ENCODE measurements around the gene GPR107. TPM values are rescaled to one million over a fixed set of nuclear protein-coding genes. Genes with fewer than 3 reads are reported as not detected.

The GPR107 gene
- polyA plus RNA-seq, 4 donors, result 2.7 to 37.1 (median 12.8) TPM

DNA sequence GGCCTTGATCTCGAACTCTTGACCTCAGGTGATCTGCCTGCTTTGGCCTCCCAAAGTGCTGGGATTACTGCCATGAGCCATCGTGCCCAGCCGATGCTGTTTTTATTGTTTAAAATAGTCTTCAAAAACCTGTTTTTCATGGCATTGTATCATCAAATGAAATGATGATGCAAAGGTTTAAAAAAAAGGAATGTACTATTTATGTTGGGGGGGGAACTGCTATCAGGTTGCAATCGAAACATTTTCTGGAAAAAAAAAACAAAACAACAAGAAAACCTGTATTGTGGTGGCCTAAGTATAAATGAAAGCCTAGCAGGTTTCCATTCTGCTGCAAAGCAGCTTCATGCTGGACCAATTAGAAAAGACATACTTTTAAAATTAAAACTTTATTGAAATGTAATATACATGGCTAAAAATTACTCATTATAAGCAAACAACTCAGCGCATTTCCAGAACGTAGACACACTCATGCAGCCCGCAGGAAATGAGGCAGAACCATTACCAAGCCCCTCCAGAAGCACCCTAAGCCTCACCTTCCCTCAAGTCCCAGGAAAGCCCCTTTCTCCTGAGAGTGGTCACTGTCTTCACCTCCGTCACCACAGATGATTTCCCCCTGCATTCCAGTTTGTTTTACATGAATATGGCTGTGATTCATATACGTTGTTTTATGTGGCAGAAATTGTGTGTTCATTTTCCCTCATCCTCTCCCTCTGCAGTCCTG is 19.0 kb downstream of the GPR107 start:
- no peak overlapping the region for H3K4me3 ChIP-seq (ENCODE audit: low read depth in 1 of 3, low read length in 3 of 3)
- peaks cover 0 to 15% (median 8%) of the 10 kb centered on the region in 3 donors for H3K36me3 ChIP-seq (ENCODE audit: control insufficient read depth in 3 of 3, insufficient read depth in 2 of 3, low read depth in 1 of 3, low read length in 3 of 3)
- 78 to 84% (median 79%) methylated on average over 9 of the region's 9 CpGs for WGBS, 3 donors
- FAIRE-seq, result no peak
- peaks cover 0 to 9% (median 8%) of the 10 kb centered on the region in 3 donors for H3K4me1 ChIP-seq (ENCODE audit: control insufficient read depth in 3 of 3, insufficient read depth in 2 of 3, low read depth in 1 of 3, low read length in 2 of 3)
- no peaks in the 10 kb centered on the region for H3K27me3 ChIP-seq (ENCODE audit: control insufficient read depth in 3 of 3, insufficient read depth in 3 of 3, low read length in 3 of 3)
- no peak overlapping the region for H3K27ac ChIP-seq (ENCODE audit: low read depth in 1 of 3, low read length in 2 of 3)
- no peak for DNase-seq
- H3K9me3 ChIP-seq (ENCODE audit: control insufficient read depth in 2 of 2, insufficient read depth in 1 of 2, low read depth in 1 of 2, low read length in 1 of 2), result no peaks in the 10 kb centered on the region

DNA sequence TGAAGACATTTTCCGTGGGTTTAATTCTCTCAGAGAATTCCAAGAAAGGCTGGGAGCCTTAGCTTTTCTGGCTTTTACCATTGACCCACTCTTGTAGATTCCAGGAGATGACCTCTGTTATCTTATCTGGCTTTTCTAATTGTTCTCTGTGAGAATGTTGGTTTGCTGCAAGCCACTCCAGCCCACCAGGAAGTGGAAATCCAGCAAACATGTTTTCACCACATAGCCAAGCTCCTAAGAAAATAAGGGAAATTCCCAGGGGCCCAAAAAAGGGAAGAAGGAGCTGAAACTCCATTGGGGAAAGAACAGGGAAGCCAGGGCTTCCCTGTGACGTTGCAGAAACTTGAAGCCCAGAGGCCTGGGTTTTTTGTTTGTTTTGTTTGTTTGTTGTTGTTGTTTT is 19.7 kb downstream of the GPR107 start:
- DNase-seq, result peak in 1 of 2 donors; percentile 56
- peak overlapping the region in 1 of 3 donors; percentile 34 for H3K27ac ChIP-seq (ENCODE audit: low read depth in 1 of 3, low read length in 2 of 3)

DNA sequence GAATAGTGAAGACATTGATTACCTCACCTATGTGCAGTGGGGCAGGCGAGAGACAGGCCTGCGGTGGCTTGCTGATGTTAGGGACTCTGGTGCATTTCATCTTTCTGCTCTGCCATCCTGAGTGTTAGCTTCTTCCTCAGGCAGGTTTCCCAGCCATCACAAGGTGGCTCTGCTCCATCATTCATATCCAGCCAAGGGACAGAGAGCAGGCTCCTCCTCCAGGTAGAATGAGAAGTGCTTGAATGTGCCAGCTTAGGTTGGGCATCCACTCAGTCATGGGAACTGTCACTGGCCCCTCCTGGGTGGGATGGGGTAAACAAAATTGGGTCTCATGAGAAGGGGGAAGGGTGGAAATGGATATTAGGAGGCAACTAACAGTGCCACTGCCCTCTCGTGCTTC is 24.8 kb downstream of the GPR107 start:
- H3K9me3 ChIP-seq (ENCODE audit: control insufficient read depth in 2 of 2, insufficient read depth in 1 of 2, low read depth in 1 of 2, low read length in 1 of 2), result no peaks in the 10 kb centered on the region
- H3K4me3 ChIP-seq (ENCODE audit: low read depth in 1 of 3, low read length in 3 of 3), result no peak overlapping the region
- no peaks in the 10 kb centered on the region for H3K27me3 ChIP-seq (ENCODE audit: control insufficient read depth in 3 of 3, insufficient read depth in 3 of 3, low read length in 3 of 3)
- no peak for FAIRE-seq
- H3K27ac ChIP-seq (ENCODE audit: low read depth in 1 of 3, low read length in 2 of 3), result no peak overlapping the region
- H3K4me1 ChIP-seq (ENCODE audit: control insufficient read depth in 3 of 3, insufficient read depth in 2 of 3, low read depth in 1 of 3, low read length in 2 of 3), result peaks cover 0 to 1% (median under 1%) of the 10 kb centered on the region in 3 donors
- 92 to 97% (median 95%) methylated on average over 3 of the region's 3 CpGs for WGBS, 3 donors
- H3K36me3 ChIP-seq (ENCODE audit: control insufficient read depth in 3 of 3, insufficient read depth in 2 of 3, low read depth in 1 of 3, low read length in 3 of 3), result peaks cover 2 to 44% (median 8%) of the 10 kb centered on the region in 3 donors
- DNase-seq, result no peak

More for the DNA sequence above, 19.7 kb downstream of the GPR107 start:
- Histone ChIP-seq H3K4me1 (ENCODE audit: control insufficient read depth in 3 of 3, insufficient read depth in 2 of 3, low read depth in 1 of 3, low read length in 2 of 3) (peaks cover 0 to 9% (median 8%) of the 10 kb centered on the region in 3 donors), H3K4me3 (ENCODE audit: low read depth in 1 of 3, low read length in 3 of 3) (no peak overlapping the region), H3K9me3 (ENCODE audit: control insufficient read depth in 2 of 2, insufficient read depth in 1 of 2, low read depth in 1 of 2, low read length in 1 of 2) (no peaks in the 10 kb centered on the region), H3K27me3 (ENCODE audit: control insufficient read depth in 3 of 3, insufficient read depth in 3 of 3, low read length in 3 of 3) (no peaks in the 10 kb centered on the region), H3K36me3 (ENCODE audit: control insufficient read depth in 3 of 3, insufficient read depth in 2 of 3, low read depth in 1 of 3, low read length in 3 of 3) (peaks cover 0 to 17% (median 8%) of the 10 kb centered on the region in 3 donors)
- FAIRE-seq, result no peak
- 36 to 74% (median 58%) methylated on average over 2 of the region's 2 CpGs for WGBS, 3 donors

DNA sequence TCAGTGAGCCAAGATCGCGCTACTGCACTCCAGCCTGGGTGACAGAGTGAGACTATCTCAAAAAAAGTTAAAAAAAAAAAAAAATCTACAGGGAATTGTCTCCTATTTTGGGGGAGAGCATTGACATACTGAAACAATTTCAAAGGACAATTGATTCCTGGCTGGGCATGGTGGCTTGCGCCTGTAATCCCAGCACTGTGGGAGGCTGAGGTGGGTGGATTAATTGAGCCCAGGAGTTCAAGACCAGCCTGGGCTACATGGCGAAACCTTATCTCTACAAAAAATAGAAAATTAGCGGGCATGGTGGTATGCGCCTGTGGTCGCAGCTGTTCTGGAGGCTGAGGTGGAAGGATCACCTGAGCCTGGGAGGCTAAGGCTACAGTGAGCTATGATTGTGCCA is 30.6 kb downstream of the GPR107 start:
- Histone ChIP-seq H3K9me3 (ENCODE audit: control insufficient read depth in 2 of 2, insufficient read depth in 1 of 2, low read depth in 1 of 2, low read length in 1 of 2) (no peaks in the 10 kb centered on the region), H3K4me3 (ENCODE audit: low read depth in 1 of 3, low read length in 3 of 3) (no peak overlapping the region), H3K36me3 (ENCODE audit: control insufficient read depth in 3 of 3, insufficient read depth in 2 of 3, low read depth in 1 of 3, low read length in 3 of 3) (peaks cover 3 to 44% (median 4%) of the 10 kb centered on the region in 3 donors), H3K27ac (ENCODE audit: low read depth in 1 of 3, low read length in 2 of 3) (no peak overlapping the region), H3K27me3 (ENCODE audit: control insufficient read depth in 3 of 3, insufficient read depth in 3 of 3, low read length in 3 of 3) (no peaks in the 10 kb centered on the region), H3K4me1 (ENCODE audit: control insufficient read depth in 3 of 3, insufficient read depth in 2 of 3, low read depth in 1 of 3, low read length in 2 of 3) (no peaks in the 10 kb centered on the region)
- WGBS, 3 donors, result 92 to 100% (median 97%) methylated on average over 7 of the region's 7 CpGs
- DNase-seq (no peak), FAIRE-seq (no peak)

DNA sequence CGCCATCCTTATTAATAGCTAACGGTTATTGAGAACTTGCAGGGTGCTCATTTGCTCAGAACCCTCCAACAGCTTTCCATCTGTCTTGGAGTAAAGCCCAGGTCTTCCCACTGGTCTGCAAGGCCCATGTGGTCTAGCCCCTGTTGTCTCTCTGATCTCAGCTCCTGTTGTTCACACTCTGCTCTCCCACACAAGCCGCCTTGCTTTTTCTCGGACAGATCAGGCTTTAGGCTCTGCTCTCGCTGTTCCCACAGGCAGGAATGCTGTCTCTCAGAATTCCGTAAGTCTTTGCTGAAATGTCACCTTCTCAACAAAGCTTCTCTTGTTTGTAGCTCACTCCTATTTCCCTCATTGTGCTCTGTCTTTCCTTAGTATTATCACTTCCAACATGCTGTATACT is 34.3 kb downstream of the GPR107 start:
- no peak overlapping the region for H3K27ac ChIP-seq (ENCODE audit: low read depth in 1 of 3, low read length in 2 of 3)
- peaks cover 13 to 44% (median 15%) of the 10 kb centered on the region in 3 donors for H3K36me3 ChIP-seq (ENCODE audit: control insufficient read depth in 3 of 3, insufficient read depth in 2 of 3, low read depth in 1 of 3, low read length in 3 of 3)
- WGBS, 3 donors, result 89 to 97% (median 95%) methylated on average over 6 of the region's 6 CpGs
- no peaks in the 10 kb centered on the region for H3K4me1 ChIP-seq (ENCODE audit: control insufficient read depth in 3 of 3, insufficient read depth in 2 of 3, low read depth in 1 of 3, low read length in 2 of 3)
- H3K27me3 ChIP-seq (ENCODE audit: control insufficient read depth in 3 of 3, insufficient read depth in 3 of 3, low read length in 3 of 3), result no peaks in the 10 kb centered on the region
- no peak overlapping the region for H3K4me3 ChIP-seq (ENCODE audit: low read depth in 1 of 3, low read length in 3 of 3)
- FAIRE-seq (no peak), DNase-seq (no peak)
- H3K9me3 ChIP-seq (ENCODE audit: control insufficient read depth in 2 of 2, insufficient read depth in 1 of 2, low read depth in 1 of 2, low read length in 1 of 2), result no peaks in the 10 kb centered on the region

DNA sequence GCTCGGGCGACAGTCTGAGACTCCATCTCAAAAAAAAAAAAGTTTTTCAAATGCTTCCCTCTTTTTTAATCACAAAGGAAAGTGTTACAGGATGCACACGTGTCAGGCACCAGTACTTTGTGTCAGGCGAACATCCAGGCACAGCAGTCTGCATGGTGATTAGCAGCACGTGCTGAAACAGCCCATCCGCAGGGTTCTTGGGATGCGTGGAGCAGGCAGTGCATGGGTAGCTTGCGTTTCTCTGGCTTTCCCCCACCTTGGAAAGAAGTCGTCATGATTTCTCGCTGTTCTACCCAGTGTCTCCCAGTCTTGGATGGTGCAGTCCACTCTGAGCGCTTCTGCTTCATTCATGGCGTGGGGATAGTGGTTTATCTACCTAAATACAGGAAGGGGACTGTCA is 35.4 kb downstream of the GPR107 start:
- Histone ChIP-seq H3K9me3 (ENCODE audit: control insufficient read depth in 2 of 2, insufficient read depth in 1 of 2, low read depth in 1 of 2, low read length in 1 of 2) (no peaks in the 10 kb centered on the region), H3K4me3 (ENCODE audit: low read depth in 1 of 3, low read length in 3 of 3) (no peak overlapping the region), H3K4me1 (ENCODE audit: control insufficient read depth in 3 of 3, insufficient read depth in 2 of 3, low read depth in 1 of 3, low read length in 2 of 3) (no peaks in the 10 kb centered on the region), H3K27me3 (ENCODE audit: control insufficient read depth in 3 of 3, insufficient read depth in 3 of 3, low read length in 3 of 3) (no peaks in the 10 kb centered on the region), H3K27ac (ENCODE audit: low read depth in 1 of 3, low read length in 2 of 3) (no peak overlapping the region), H3K36me3 (ENCODE audit: control insufficient read depth in 3 of 3, insufficient read depth in 2 of 3, low read depth in 1 of 3, low read length in 3 of 3) (peaks cover 12 to 51% (median 14%) of the 10 kb centered on the region in 3 donors)
- DNase-seq, result no peak
- WGBS, 3 donors, result 94 to 99% (median 97%) methylated on average over 12 of the region's 12 CpGs
- FAIRE-seq, result no peak

DNA sequence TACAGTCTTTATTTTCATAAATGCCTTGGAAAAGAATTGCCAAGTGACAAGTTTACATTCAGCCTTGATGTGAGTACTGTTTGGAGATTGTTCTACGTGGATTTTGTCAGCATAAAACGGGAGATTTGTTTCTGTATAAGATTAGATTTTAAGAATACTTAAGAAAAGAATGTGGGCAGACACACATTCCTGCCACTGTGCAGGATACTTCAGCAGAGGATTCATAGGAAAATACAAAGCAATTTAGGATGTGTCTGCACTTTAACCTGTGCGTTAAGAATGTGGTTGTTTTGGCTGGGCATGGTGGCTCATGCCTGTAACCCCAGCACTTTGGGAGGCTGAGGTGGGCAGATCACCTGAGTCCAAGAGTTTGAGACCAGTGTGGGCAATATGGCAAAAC is 37.2 kb downstream of the GPR107 start:
- Histone ChIP-seq H3K27ac (ENCODE audit: low read depth in 1 of 3, low read length in 2 of 3) (no peak overlapping the region), H3K4me1 (ENCODE audit: control insufficient read depth in 3 of 3, insufficient read depth in 2 of 3, low read depth in 1 of 3, low read length in 2 of 3) (no peaks in the 10 kb centered on the region), H3K27me3 (ENCODE audit: control insufficient read depth in 3 of 3, insufficient read depth in 3 of 3, low read length in 3 of 3) (no peaks in the 10 kb centered on the region), H3K4me3 (ENCODE audit: low read depth in 1 of 3, low read length in 3 of 3) (no peak overlapping the region), H3K36me3 (ENCODE audit: control insufficient read depth in 3 of 3, insufficient read depth in 2 of 3, low read depth in 1 of 3, low read length in 3 of 3) (peaks cover 10 to 51% (median 12%) of the 10 kb centered on the region in 3 donors), H3K9me3 (ENCODE audit: control insufficient read depth in 2 of 2, insufficient read depth in 1 of 2, low read depth in 1 of 2, low read length in 1 of 2) (no peaks in the 10 kb centered on the region)
- FAIRE-seq (no peak), DNase-seq (no peak)
- 83 to 96% (median 83%) methylated on average over 3 of the region's 3 CpGs for WGBS, 3 donors

DNA sequence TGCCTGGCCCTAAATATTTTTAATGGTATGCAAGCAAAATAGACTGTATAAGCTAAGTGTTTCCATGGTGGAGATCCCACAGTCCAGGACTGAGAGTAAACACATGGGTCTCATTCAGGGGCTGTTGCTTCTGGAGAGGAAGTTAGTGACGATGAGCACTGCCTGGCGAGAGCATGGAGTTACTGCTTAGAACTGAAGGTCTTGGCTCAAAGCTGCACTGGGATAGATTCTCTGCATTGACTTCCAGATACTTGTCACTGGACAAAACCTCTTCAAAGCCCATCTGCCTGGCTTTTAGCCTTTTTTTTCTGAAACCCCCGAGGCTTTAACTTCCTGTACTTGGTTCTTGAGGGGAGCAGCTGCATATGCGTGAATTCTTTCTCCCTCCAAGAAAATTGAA is 39.2 kb downstream of the GPR107 start:
- Histone ChIP-seq H3K36me3 (ENCODE audit: control insufficient read depth in 3 of 3, insufficient read depth in 2 of 3, low read depth in 1 of 3, low read length in 3 of 3) (peaks cover 10 to 61% (median 17%) of the 10 kb centered on the region in 3 donors), H3K4me3 (ENCODE audit: low read depth in 1 of 3, low read length in 3 of 3) (no peak overlapping the region), H3K4me1 (ENCODE audit: control insufficient read depth in 3 of 3, insufficient read depth in 2 of 3, low read depth in 1 of 3, low read length in 2 of 3) (no peaks in the 10 kb centered on the region), H3K9me3 (ENCODE audit: control insufficient read depth in 2 of 2, insufficient read depth in 1 of 2, low read depth in 1 of 2, low read length in 1 of 2) (no peaks in the 10 kb centered on the region), H3K27me3 (ENCODE audit: control insufficient read depth in 3 of 3, insufficient read depth in 3 of 3, low read length in 3 of 3) (no peaks in the 10 kb centered on the region), H3K27ac (ENCODE audit: low read depth in 1 of 3, low read length in 2 of 3) (no peak overlapping the region)
- FAIRE-seq (no peak), DNase-seq (no peak)
- 66 to 90% (median 84%) methylated on average over 4 of the region's 4 CpGs for WGBS, 3 donors

DNA sequence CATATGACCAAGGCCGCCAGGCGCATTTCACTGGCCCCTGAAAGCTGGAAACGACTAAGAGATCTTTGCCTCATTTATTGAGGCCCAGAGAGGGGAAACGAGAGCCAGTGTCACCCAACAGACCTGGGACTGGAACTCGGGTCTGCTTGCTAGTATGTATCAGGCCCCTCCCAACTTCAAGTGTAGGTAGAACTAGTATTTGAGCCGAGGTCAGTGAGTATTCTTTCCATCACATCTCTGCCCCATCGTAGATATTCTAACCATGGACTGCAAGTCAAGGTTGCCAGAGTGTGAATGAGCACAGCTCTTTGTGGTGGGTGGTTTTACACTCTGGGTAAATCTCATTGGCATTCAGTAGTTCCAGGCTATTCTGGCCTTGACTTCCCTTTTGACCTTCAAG is 42.2 kb downstream of the GPR107 start:
- DNase-seq (no peak), FAIRE-seq (no peak)
- H3K4me1 ChIP-seq (ENCODE audit: control insufficient read depth in 3 of 3, insufficient read depth in 2 of 3, low read depth in 1 of 3, low read length in 2 of 3), result no peaks in the 10 kb centered on the region
- no peaks in the 10 kb centered on the region for H3K27me3 ChIP-seq (ENCODE audit: control insufficient read depth in 3 of 3, insufficient read depth in 3 of 3, low read length in 3 of 3)
- H3K4me3 ChIP-seq (ENCODE audit: low read depth in 1 of 3, low read length in 3 of 3), result no peak overlapping the region
- H3K27ac ChIP-seq (ENCODE audit: low read depth in 1 of 3, low read length in 2 of 3), result no peak overlapping the region
- no peaks in the 10 kb centered on the region for H3K9me3 ChIP-seq (ENCODE audit: control insufficient read depth in 2 of 2, insufficient read depth in 1 of 2, low read depth in 1 of 2, low read length in 1 of 2)
- WGBS, 3 donors, result 81 to 83% (median 82%) methylated on average over 7 of the region's 7 CpGs
- peaks cover 17 to 78% (median 18%) of the 10 kb centered on the region in 3 donors for H3K36me3 ChIP-seq (ENCODE audit: control insufficient read depth in 3 of 3, insufficient read depth in 2 of 3, low read depth in 1 of 3, low read length in 3 of 3)
